ENCODE data around the gene CCDC12. TPM values are rescaled to one million over a fixed set of nuclear protein-coding genes. Genes with fewer than 3 reads are reported as not detected.

CCDC12 gene
- 24.9 and 32.2 TPM in 2 replicates for total RNA-seq

DNA sequence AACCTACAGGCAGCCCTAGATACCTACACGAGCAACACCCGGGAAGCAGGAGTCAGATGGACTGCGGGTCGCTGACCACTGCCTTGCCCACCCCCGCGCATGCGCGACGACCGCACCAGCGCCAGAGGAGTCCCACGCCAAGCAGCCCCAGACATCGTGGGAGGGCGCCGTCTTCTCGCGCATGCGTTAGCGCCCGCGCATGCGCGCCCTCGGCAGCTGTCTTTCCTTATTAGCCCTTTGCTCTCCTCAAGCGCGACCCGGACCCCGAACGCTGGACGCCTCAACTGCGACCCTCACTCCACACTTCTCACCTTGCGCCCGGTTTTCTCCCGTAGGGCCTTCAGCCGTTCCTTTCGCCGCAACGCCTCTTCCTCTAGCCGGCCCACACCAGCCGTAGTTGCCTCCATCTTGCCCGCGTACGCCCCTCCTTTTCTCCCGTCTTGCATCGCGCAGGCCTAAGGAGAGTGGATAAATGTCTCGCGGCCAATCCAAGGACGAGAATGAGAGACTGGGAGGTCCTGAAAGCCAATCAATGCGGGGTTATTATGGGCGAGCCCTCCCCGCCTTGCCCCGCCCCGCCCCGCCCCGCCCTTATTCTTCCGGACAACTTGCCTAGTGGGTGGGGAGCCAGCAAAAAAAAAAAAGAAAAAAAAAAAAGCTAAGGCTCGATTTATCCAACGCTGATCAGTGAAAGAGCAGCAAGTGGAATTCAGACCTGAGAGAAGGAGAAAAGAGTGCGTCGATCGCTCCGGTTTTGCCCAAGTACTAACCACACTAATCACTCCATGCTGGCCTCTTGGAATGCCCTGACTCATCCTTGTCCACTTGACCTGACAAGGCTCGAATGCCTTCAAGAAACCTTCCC lies at the start of gene CCDC12:
Gene CCDC12 (minus strand): TSS at position 420 of the 865 bp plus-strand sequence. CDS start 13 bp downstream, at position 407.

DNA sequence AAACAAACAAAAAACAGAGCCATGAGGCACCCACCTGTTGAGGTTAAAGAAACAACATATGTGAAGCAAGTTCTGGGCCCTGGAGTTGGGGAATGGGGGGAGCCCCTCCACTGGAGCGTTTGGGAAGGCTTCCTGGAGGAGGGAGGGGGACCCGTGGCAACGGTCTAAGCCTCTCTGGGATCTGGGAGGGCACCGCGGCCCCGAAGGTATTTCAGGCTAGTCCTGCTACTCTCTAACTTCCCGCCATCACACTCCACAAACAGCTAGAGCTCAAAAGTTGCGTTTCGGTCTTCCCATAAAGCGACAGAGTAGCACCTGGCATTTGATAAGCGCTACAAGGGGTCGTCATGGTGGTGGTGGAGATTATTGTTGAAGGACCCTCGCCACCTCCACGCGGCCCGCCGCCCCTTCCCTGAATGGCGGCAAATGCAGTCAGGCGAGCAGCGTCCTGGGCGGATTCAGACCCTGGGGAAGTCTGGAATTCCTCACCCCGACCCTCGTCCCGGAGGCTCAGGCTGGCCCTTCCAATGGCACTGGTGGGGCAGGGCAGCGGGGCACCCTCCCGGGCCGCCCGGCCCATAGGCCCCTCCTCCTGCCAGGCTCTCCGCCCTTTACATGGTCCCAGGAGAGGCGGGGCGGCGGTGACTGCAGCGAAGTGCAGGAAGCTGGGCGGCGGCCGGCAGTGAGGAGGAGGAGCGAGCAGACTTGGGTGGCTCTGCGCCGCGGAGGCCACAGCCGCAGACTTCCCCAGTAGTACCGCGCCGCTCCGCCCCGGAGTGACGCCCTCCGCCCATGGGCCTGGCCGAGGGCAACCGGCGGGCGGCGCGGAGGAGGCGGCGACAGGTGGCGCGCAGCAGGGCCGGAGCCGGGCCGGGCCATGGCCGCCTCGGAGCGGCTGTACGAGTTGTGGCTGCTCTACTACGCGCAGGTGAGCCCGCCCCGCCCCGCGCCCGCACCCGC lies 2.7 kb upstream of the CCDC12 start, which contains the start of gene NBEAL2:
Gene NBEAL2 (plus strand): TSS at position 682 of the 960 bp plus-strand sequence. CDS start 196 bp downstream, at position 878.

DNA sequence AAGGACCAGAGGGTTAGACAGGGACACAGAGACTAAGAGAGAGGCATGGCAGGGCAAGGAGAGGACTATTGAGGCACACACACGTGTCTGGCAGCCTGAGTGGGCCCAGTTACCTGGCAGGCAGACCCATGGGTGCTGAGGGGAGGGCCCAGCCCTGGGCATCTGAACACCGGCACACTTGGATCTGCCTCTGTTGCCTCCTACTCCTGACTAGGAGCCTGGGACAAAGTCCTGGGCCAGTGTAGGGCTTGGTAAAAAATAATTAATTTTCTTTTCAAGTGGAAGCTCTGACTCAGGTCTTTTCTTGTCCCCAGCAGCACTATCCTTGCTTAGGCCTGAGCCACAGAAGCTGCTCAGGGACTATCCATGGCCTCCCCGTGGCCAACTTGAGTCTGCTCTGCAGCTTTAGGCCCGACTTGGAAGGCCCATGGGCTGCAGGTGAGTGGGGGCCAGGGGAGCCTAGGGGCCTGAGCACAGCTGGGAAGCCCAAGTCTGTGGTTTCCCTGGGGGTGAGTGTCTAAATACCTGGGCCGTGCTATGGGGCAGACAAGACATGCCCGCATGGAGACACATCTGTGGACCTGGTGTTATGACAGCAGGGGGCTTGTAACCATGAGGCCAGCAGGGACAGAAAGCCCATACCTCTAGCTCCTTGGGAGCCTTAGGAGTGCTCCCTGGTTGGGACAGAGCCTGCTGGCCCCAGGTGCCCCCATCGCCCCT lies 99.0 kb downstream of the CCDC12 start, which contains the start of gene PTH1R:
Gene PTH1R (plus strand): TSS at position 316 of the 720 bp plus-strand sequence. CDS start 5,839 bp downstream, outside the sequence.

Small RNA genes lying within 50 kb of the gene (small RNA-seq; reads per million reads assigned to genes)
- gene AC109583.2 (ENCODE audit: low replicate concordance), result not detected

Other genes with a start within 250 kb of the CCDC12 start
- 0.22 TPM in 1 of 2 replicates, not detected in the other for gene MYL3, start 113.3 kb downstream of the CCDC12 start, total RNA-seq
- gene PTH1R, start 99.0 kb downstream of the CCDC12 start, total RNA-seq, result not detected in 2 replicates
- gene NBEAL2, start 2.9 kb upstream of the CCDC12 start, total RNA-seq, result 3.3 and 10.5 TPM in 2 replicates
- gene SETD2, start 187.4 kb upstream of the CCDC12 start, total RNA-seq, result 33.3 and 40.1 TPM in 2 replicates